Breast epithelium (tissue), 3 donors: ENCODE results near the gene RTN1.

Experiments used
- CTCF ChIP-seq, 3 donors: fragments of 450-650 bp; IDR thresholded peaks; one replicate each; pipeline ENCODE4 v1.5.1; 2016 to 2017; ENCODE audit warnings: antibody characterized with exemption in 3 of 3, mild to moderate bottlenecking in 3 of 3, moderate library complexity in 3 of 3
- POLR2AphosphoS5 ChIP-seq, 3 donors: sonication (generic); formaldehyde crosslinking; IDR thresholded peaks; one replicate each; pipeline ENCODE4 v1.6.1; 2017; ENCODE audit warnings: antibody characterized with exemption in 3 of 3

DNA sequence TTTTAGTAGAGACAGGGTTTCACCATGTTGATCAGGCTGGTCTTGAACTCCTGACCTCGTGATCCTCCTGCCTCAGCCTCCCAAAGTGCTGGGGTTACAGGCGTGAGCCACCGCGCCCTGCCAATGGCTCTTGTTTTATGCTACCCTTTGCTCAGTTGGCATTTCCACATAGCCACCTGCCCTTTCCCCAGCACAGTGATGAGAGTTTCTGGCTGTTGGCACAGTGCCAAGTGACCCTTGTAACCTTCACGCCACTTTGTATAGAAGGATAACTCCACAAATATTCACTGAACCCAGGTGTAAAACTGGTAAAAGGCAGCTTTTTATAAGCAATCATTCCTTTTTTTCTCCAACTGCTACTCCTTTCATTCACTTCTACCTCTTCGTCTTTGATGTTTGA, 275.5 kb downstream of the RTN1 start:
- TF ChIP-seq CTCF (IDR thresholded peaks at IDR 0.05) (no peak), POLR2AphosphoS5 (IDR thresholded peaks at IDR 0.05) (no peak)
